HEK293 (cell line): ENCODE measurements around the gene PGM1.
"Not testable (repeated sequence)": the region's sequence is repeated elsewhere in the genome, so short reads cannot be mapped to it uniquely, and the experiment has no call there.

Experiments
- CTCF ChIA-PET: fragments of 350-600 bp; formaldehyde crosslinking; extraction: SDS; loops from one replicate; lab custom pipeline; 2021; ENCODE audit warnings: antibody characterized with exemption; lab: Yijun Ruan, JAX
- POLR2A ChIA-PET: fragments of 300-600 bp; formaldehyde crosslinking; extraction: SDS; loops from one replicate; lab custom pipeline; 2020; ENCODE audit warnings: antibody characterized with exemption, inconsistent platforms; lab: Yijun Ruan, JAX
- H3K27ac ChIP-seq: fragments of 200-500 bp; sonication (Bioruptor generic); 2 replicates; pipeline ENCODE4 v1.5.1; 2014; ENCODE audit warnings: low read depth, low read length, control low read depth, inconsistent platforms; ENCODE audit errors: extremely low read depth
- H3K36me3 ChIP-seq, 2 experiments: fragments of 200-500 bp in 1 of 2; sonication (Bioruptor generic) in 1 of 2; 1 replicate in 1 of 2; 2 replicates in 1 of 2; pipeline ENCODE4 v1.5.1; 2014 to 2017; ENCODE audit warnings: inconsistent platforms in 2 of 2, low read length in 2 of 2; ENCODE audit not compliant: control insufficient read depth in 2 of 2, insufficient read depth in 1 of 2
- H3K4me1 ChIP-seq: fragments of 200-500 bp; sonication (Bioruptor generic); 2 replicates; pipeline ENCODE4 v1.5.1; 2014; ENCODE audit warnings: mild to moderate bottlenecking, low read length, inconsistent platforms; ENCODE audit not compliant: control insufficient read depth, insufficient read depth
- H3K4me3 ChIP-seq: 2 replicates; pipeline ENCODE4 v1.5.1; 2011; ENCODE audit warnings: low read depth, mild to moderate bottlenecking, control low read depth, low read length, moderate library complexity
- H3K9me3 ChIP-seq: fragments of 200-500 bp; sonication (Bioruptor generic); 2 replicates; pipeline ENCODE4 v1.5.1; 2014; ENCODE audit warnings: low read depth, low read length, inconsistent platforms; ENCODE audit not compliant: control insufficient read depth, insufficient read depth
- EGR2 ChIP-seq: fragments of 450-650 bp; formaldehyde crosslinking; IDR thresholded peaks from 2 replicates; pipeline ENCODE4 v1.5.1; 2016; ENCODE audit warnings: low read depth, missing biosample characterization, missing genetic modification characterization
- HOXA7 ChIP-seq: sonication (generic); formaldehyde crosslinking; IDR thresholded peaks from 2 replicates; pipeline ENCODE4 v1.8.1; 2022; ENCODE audit warnings: missing genetic modification reagents, borderline replicate concordance
- KLF17 ChIP-seq: fragments of 450-650 bp; formaldehyde crosslinking; IDR thresholded peaks from 2 replicates; pipeline ENCODE4 v1.5.1; 2016; ENCODE audit warnings: missing biosample characterization, missing genetic modification characterization
- PRDM2 ChIP-seq: fragments of 450-650 bp; formaldehyde crosslinking; IDR thresholded peaks from 2 replicates; pipeline ENCODE4 v1.5.1; 2016; ENCODE audit warnings: missing biosample characterization, missing genetic modification characterization, borderline replicate concordance
- TRIM28 ChIP-seq: IDR thresholded peaks from 2 replicates; pipeline ENCODE4 v1.6.1; 2011; ENCODE audit warnings: low read length, control low read depth, borderline replicate concordance
- ZFHX2 ChIP-seq: fragments of 450-650 bp; formaldehyde crosslinking; conservative IDR thresholded peaks from 2 replicates; pipeline ENCODE4 v1.5.1; 2016; ENCODE audit warnings: missing biosample characterization, missing genetic modification characterization
- ZNF121 ChIP-seq: fragments of 450-650 bp; formaldehyde crosslinking; IDR thresholded peaks from 2 replicates; pipeline ENCODE4 v1.5.1; 2016; ENCODE audit warnings: missing biosample characterization, missing genetic modification characterization
- ZNF324 ChIP-seq: fragments of 450-650 bp; formaldehyde crosslinking; IDR thresholded peaks from 2 replicates; pipeline ENCODE4 v1.5.1; 2016; ENCODE audit warnings: missing biosample characterization, missing genetic modification characterization
- ZNF398 ChIP-seq: fragments of 450-650 bp; formaldehyde crosslinking; IDR thresholded peaks from 2 replicates; pipeline ENCODE4 v1.5.1; 2017; ENCODE audit warnings: missing biosample characterization, missing genetic modification characterization
- ZNF510 ChIP-seq: fragments of 450-650 bp; formaldehyde crosslinking; IDR thresholded peaks from 2 replicates; pipeline ENCODE4 v1.5.1; 2018; ENCODE audit warnings: mild to moderate bottlenecking, missing genetic modification characterization, missing biosample characterization; ENCODE audit not compliant: insufficient replicate concordance
- ZNF660 ChIP-seq: fragments of 450-650 bp; IDR thresholded peaks from 2 replicates; pipeline ENCODE4 v1.5.1; 2018; ENCODE audit warnings: missing biosample characterization, mild to moderate bottlenecking, missing genetic modification characterization
- ZNF776 ChIP-seq: fragments of 450-650 bp; formaldehyde crosslinking; IDR thresholded peaks from 2 replicates; pipeline ENCODE4 v1.5.0; 2017; ENCODE audit warnings: missing biosample characterization, missing genetic modification characterization, borderline replicate concordance

The PGM1 gene

GRCh38 chr1:63569640-63570316 is 23.4 kb upstream of the PGM1 start:
- no peaks in the 10 kb centered on the region for H3K4me1 ChIP-seq
- CTCF ChIA-PET, result interaction anchor here (0.6 kb wide), 1 partner anchor 15 kb away, joined by 3 read pairs; no protein-coding TSS in a partner anchor
- H3K27ac ChIP-seq, result no peak overlapping the region
- TF ChIP-seq ZNF510 (tag by site-specific recombination) (no peak), ZNF121 (tag by site-specific recombination) (no peak), HOXA7 (CRISPR knock-in tag) (no peak), ZNF398 (tag by site-specific recombination) (no peak), ZNF324 (no peak), KLF17 (no peak), ZNF660 (tag by site-specific recombination) (no peak), PRDM2 (no peak), ZNF776 (tag by site-specific recombination) (no peak), TRIM28 (no peak)
- TF ChIP-seq, all 188 proteins: peak for 0
- H3K4me3 ChIP-seq, result no peak overlapping the region
- H3K36me3 ChIP-seq, result no peaks in the 10 kb centered on the region; a peak in 1 of 3 replicates
- no peaks in the 10 kb centered on the region for H3K9me3 ChIP-seq
- POLR2A ChIA-PET, result no interaction called here

- H3K36me3 ChIP-seq, H3K4me3 ChIP-seq, H3K4me1 ChIP-seq, POLR2A ChIA-PET, H3K9me3 ChIP-seq, H3K27ac ChIP-seq: not testable (repeated sequence)
- CTCF ChIA-PET, result interaction anchor here (1.3 kb wide), 2 partner anchors 10 to 15 kb away, joined by 3 to 5 read pairs; no protein-coding TSS in a partner anchor
Measured at GRCh38 chr1:63572686-63573085, 20.5 kb upstream of the PGM1 start.

GRCh38 chr1:63574203-63574796 is 18.9 kb upstream of the PGM1 start:
- H3K9me3 ChIP-seq, H3K4me1 ChIP-seq, H3K27ac ChIP-seq, H3K4me3 ChIP-seq, POLR2A ChIA-PET, H3K36me3 ChIP-seq: not testable (repeated sequence)
- CTCF ChIA-PET, result interaction anchor here (0.6 to 3.2 kb wide), 4 partner anchors 9 to 669 kb away, joined by 3 to 16 read pairs (median 3); no protein-coding TSS in a partner anchor
- peak; percentile 33; the same call in 1 of the 2 replicates for TF ChIP-seq EGR2 (tag by site-specific recombination)
- TF ChIP-seq ZFHX2 (tag by site-specific recombination), result peak; percentile 64
